Heart left ventricle (tissue), 13 donors: Measurements from ENCODE around the gene DENND4C.

Experiments
- POLR2A ChIP-seq, 2 donors: fragments of 450-650 bp; IDR thresholded peaks; one replicate each; pipeline ENCODE4 v1.6.1; 2017; ENCODE audit warnings: antibody characterized with exemption in 2 of 2, mild to moderate bottlenecking in 2 of 2, moderate library complexity in 2 of 2
- TF ChIP-seq, protein P1 (sequence below), 12 donors: fragments of 200-600 bp; sonication (generic) in 4 of 12; IDR thresholded peaks; one replicate each; pipeline versions ENCODE4 v1.5.0 to v1.8.0; 2018 to 2022; ENCODE audit warnings: antibody characterized with exemption in 12 of 12, mild to moderate bottlenecking in 5 of 12
- donor health status: ischemic (EF 13 %, LVEDD 7.1; RV severe dilation, severe dysfunction).
- donor health status: DM: no; HTN: yes; CAD: no.
- donor health status: DM: no; HTN: no; CAD: no.
- donor health status: ischemic (EF 25% LVEDD 6.9; RV normal size, moderate dysfunction).
- donor health status: ischemic (EF 25% LVEDD 5.7; RV mildly dilated, moderate dysfunction).
- donor health status: ischemic (EF 35%, LVEDD 5.7; RV mildly dilated, moderate dysfunction).
- donor health status: nonischemic (EF 11% LVEDD 7.7; RV severe dilation, severe dysfunction).
- donor health status: DM: yes; HTN: yes; CAD: no.
- donor health status: PGD.
- donor health status: ischemic (EF 29% LVEDD 5.4; RV normal size, mild dysfunction).
- donor health status: nonischemic (EF 23%, LVEDD 6.1; RV moderate dilation, normal function).

DNA sequence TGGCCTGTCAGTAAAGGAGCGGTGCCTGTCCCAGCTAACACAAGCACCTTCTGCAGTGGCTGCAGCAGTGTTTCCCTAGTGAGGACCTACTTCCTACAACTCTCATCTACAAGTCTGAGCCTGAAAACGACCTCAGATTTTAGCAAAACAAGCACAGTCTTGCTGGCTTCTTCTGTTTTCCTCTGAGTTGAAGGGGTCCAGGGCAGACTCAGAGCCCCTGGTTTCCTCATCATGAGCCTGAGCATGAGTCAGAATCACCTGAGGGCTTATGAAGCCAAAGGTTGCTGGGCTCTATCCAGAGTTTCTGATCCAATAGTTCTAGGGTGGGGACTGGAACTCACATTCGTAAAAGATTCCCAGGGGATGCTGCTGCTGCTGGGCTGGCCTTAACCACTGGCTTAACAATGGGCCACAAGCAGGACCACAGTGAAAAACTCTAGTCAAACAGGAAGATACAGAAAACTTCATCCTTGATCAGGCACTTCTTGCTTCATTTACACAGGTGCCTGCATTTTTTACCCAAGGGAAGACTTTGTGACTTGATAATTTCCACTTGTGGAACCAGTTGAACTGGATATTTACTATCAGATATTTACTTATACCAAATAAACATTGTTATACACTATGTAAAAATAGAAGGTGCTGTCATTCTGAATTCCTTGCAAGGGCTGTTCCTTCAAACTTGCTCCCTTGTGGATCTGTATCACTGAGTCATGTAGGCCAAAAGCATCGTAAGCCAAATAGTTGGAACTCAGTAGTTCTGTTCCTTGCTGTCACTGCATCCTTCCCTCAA lies 174.0 kb downstream of the DENND4C start:
- TF ChIP-seq, protein P1, sequence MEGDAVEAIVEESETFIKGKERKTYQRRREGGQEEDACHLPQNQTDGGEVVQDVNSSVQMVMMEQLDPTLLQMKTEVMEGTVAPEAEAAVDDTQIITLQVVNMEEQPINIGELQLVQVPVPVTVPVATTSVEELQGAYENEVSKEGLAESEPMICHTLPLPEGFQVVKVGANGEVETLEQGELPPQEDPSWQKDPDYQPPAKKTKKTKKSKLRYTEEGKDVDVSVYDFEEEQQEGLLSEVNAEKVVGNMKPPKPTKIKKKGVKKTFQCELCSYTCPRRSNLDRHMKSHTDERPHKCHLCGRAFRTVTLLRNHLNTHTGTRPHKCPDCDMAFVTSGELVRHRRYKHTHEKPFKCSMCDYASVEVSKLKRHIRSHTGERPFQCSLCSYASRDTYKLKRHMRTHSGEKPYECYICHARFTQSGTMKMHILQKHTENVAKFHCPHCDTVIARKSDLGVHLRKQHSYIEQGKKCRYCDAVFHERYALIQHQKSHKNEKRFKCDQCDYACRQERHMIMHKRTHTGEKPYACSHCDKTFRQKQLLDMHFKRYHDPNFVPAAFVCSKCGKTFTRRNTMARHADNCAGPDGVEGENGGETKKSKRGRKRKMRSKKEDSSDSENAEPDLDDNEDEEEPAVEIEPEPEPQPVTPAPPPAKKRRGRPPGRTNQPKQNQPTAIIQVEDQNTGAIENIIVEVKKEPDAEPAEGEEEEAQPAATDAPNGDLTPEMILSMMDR (IDR thresholded peaks at IDR 0.05): no peak
- no peak for TF ChIP-seq POLR2A (IDR thresholded peaks at IDR 0.05)
